K562 (cell line): ENCODE measurements around the gene LIG3. TPM values are rescaled to one million over a fixed set of nuclear protein-coding genes. Genes with fewer than 3 reads are reported as not detected.
A peak's percentile ranks its signal among the peaks of the same experiment; 100 is the strongest.

Experiments
- BHLHE40 ChIP-seq: IDR thresholded peaks from 2 replicates; pipeline ENCODE4 v1.6.1; 2011; ENCODE audit warnings: low read length, improper control_type of control experiment
- CREM ChIP-seq: IDR thresholded peaks from 2 replicates; pipeline ENCODE4 v1.6.1; 2014; ENCODE audit warnings: antibody characterized with exemption, low read depth
- DPF2 ChIP-seq: fragments of 450-650 bp; IDR thresholded peaks from 2 replicates; pipeline ENCODE4 v1.6.1; 2016
- EP300 ChIP-seq: IDR thresholded peaks from 2 replicates; pipeline ENCODE4 v1.6.1; 2012; ENCODE audit warnings: low read length, improper control_type of control experiment
- HEY1 ChIP-seq: fragments of 250-450 bp; sonication (Bioruptor Pico); IDR thresholded peaks from 2 replicates; pipeline ENCODE4 v1.5.0; 2020; ENCODE audit warnings: mild to moderate bottlenecking, moderate library complexity, borderline replicate concordance
- ILF3 ChIP-seq: fragments of 450-650 bp; IDR thresholded peaks from 2 replicates; pipeline ENCODE4 v1.6.1; 2018; ENCODE audit warnings: antibody characterized with exemption, mild to moderate bottlenecking, moderate library complexity, borderline replicate concordance
- MAZ ChIP-seq, 2 experiments: fragments of 450-650 bp in 1 of 2; sonication (generic) in 1 of 2; formaldehyde crosslinking; IDR thresholded peaks in 1 of 2; conservative IDR thresholded peaks in 1 of 2; 2 replicates each; pipeline versions ENCODE4 v1.4.0 to v1.5.0; 2020; ENCODE audit warnings: mild to moderate bottlenecking in 1 of 2, missing genetic modification reagents in 1 of 2
- MCM7 ChIP-seq, 2 experiments: fragments of 450-650 bp; IDR thresholded peaks; 2 replicates each; pipeline ENCODE4 v1.6.1; 2016 to 2018
- MED1 ChIP-seq: sonication (generic); formaldehyde crosslinking; IDR thresholded peaks from 2 replicates; pipeline ENCODE4 v1.8.1; 2023; ENCODE audit warnings: missing genetic modification reagents, borderline replicate concordance
- MYC ChIP-seq, 2 experiments: fragments of 250-450 bp in 1 of 2; sonication (Bioruptor Pico) in 1 of 2; IDR thresholded peaks; 2 replicates each; pipeline versions ENCODE4 v1.5.1 to v1.6.1; 2012 to 2021; ENCODE audit warnings: low read depth in 2 of 2, borderline replicate concordance in 1 of 2, improper control_type of control experiment in 1 of 2, low read length in 1 of 2, mild to moderate bottlenecking in 1 of 2, moderate library complexity in 1 of 2
- NFIX ChIP-seq: fragments of 250-450 bp; sonication (Bioruptor Pico); IDR thresholded peaks from 2 replicates; pipeline ENCODE4 v1.4.0; 2020; ENCODE audit warnings: low read depth, mild to moderate bottlenecking, moderate library complexity
- PHF8 ChIP-seq: fragments of 200-600 bp; sonication (generic); IDR thresholded peaks from 2 replicates; pipeline ENCODE4 v1.6.1; 2012; ENCODE audit warnings: mixed run types, mild to moderate bottlenecking, inconsistent platforms, low read length, moderate library complexity, borderline replicate concordance
- PHTF2 ChIP-seq: fragments of 250-450 bp; sonication (Bioruptor Pico); IDR thresholded peaks from 2 replicates; pipeline ENCODE4 v1.5.0; 2021; ENCODE audit warnings: mild to moderate bottlenecking
- PML ChIP-seq: IDR thresholded peaks from 2 replicates; pipeline ENCODE4 v1.6.1; 2012; ENCODE audit warnings: low read length, inconsistent platforms
- PPARD ChIP-seq: fragments of 250-450 bp; sonication (Bioruptor Pico); IDR thresholded peaks from 2 replicates; pipeline ENCODE4 v1.8.0; 2022; ENCODE audit warnings: inconsistent platforms, mild to moderate bottlenecking, moderate library complexity
- PYGO2 ChIP-seq: fragments of 450-650 bp; IDR thresholded peaks from 2 replicates; pipeline ENCODE4 v1.6.1; 2016; ENCODE audit warnings: mild to moderate bottlenecking, missing genetic modification characterization, moderate library complexity, missing compliant biosample characterization
- RAD51 ChIP-seq: fragments of 450-650 bp; IDR thresholded peaks from 2 replicates; pipeline ENCODE4 v1.7.1; 2016; ENCODE audit warnings: low read depth, mild to moderate bottlenecking, borderline replicate concordance
- RFX7 ChIP-seq: fragments of 250-450 bp; sonication (Bioruptor Pico); IDR thresholded peaks from 2 replicates; pipeline ENCODE4 v1.5.1; 2021; ENCODE audit warnings: mild to moderate bottlenecking
- TAL1 ChIP-seq: fragments of 450-650 bp; IDR thresholded peaks from 2 replicates; pipeline ENCODE4 v1.6.1; 2016; ENCODE audit warnings: mild to moderate bottlenecking
- TCF7L2 ChIP-seq: fragments of 150-350 bp; IDR thresholded peaks from 2 replicates; pipeline ENCODE4 v1.6.1; 2016; ENCODE audit warnings: low read depth, mild to moderate bottlenecking, low read length, moderate library complexity
- TEAD2 ChIP-seq: fragments of 450-650 bp; IDR thresholded peaks from 2 replicates; pipeline ENCODE4 v1.6.1; 2016; ENCODE audit warnings: missing genetic modification characterization, control low read depth, missing compliant biosample characterization
- XRCC3 ChIP-seq: fragments of 450-650 bp; IDR thresholded peaks from 2 replicates; pipeline ENCODE4 v1.6.1; 2017; ENCODE audit warnings: mild to moderate bottlenecking, moderate library complexity
- ZNF668 ChIP-seq: fragments of 250-450 bp; sonication (Bioruptor Pico); IDR thresholded peaks from 2 replicates; pipeline ENCODE4 v1.8.0; 2022; ENCODE audit warnings: mild to moderate bottlenecking, inconsistent platforms
- ZNF717 ChIP-seq: fragments of 250-450 bp; sonication (Bioruptor Pico); IDR thresholded peaks from 2 replicates; pipeline ENCODE4 v1.5.0; 2021
- ZSCAN32 ChIP-seq: fragments of 450-650 bp; formaldehyde crosslinking; IDR thresholded peaks from 2 replicates; pipeline ENCODE4 v1.4.0; 2020; ENCODE audit warnings: mild to moderate bottlenecking, moderate library complexity
- polyA plus RNA-seq, 8 experiments: library from polyadenylated mRNA; depleted of rRNA in 4 of 8; stranded (reverse) in 5 of 8; unstranded in 3 of 8; fragments of >200 nt; fragmentation: Nextera tagmentation in 2 of 8; fragmentation: Illumina TruSeq in 1 of 8; extraction: Ambion mirVana in 2 of 8; extraction: Trizol in 1 of 8; gene quantifications; 2 replicates each; pipeline versions ENCODE4 v1.2.1 to v1.2.3, GENCODE V29; 2011 to 2014; ENCODE audit warnings: inconsistent platforms in 1 of 8, missing spikeins in 1 of 8
- total RNA-seq, 7 experiments: library from RNA; depleted of rRNA in 6 of 7; stranded (reverse); fragments of >200 nt in 6 of 7; fragmentation: Illumina TruSeq in 2 of 7; extraction: Trizol in 2 of 7; gene quantifications; 2 replicates each; pipeline versions ENCODE4 v1.2.1 to v1.2.3, GENCODE V29; 2011 to 2021; ENCODE audit warnings: low replicate concordance in 1 of 7
- TF ChIP-seq, protein P1 (sequence below), 2 experiments: IDR thresholded peaks in 1 of 2; conservative IDR thresholded peaks in 1 of 2; 2 replicates each; pipeline ENCODE4 v1.6.1; 2016; ENCODE audit warnings: low read depth in 2 of 2, mild to moderate bottlenecking in 1 of 2, missing compliant biosample characterization in 1 of 2, missing genetic modification characterization in 1 of 2, moderate library complexity in 1 of 2
- TF ChIP-seq, protein P2 (sequence below): fragments of 450-650 bp; IDR thresholded peaks from 2 replicates; pipeline ENCODE4 v1.6.1; 2016; ENCODE audit warnings: borderline replicate concordance

LIG3 gene
- total and polyA plus RNA-seq, 9 of the 15 experiments (the other 6 are each of a cell fraction or from before 2014, with no cell fraction given) = 7.6 to 75.0 (median 43.0) TPM

DNA sequence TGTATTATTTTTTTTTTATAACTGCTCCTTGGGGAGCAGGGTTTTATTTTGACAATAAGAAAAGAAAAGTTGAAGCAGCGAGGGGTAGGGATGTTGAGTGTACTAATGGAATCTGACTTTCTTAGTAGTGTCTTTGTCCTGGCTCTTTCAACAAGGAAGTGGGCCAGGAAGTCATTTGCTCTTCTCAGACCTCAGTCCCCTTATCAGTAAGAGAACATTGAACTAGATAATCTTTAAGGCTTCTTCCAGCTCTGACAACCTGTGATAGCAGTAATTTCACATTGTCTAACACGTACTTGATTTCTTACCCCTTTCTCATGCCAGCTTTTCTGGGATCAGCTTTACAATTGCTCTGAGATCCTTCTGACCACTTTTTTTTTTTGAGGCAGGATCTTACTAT lies 8.3 kb downstream of the LIG3 start (continued):
- TF ChIP-seq, protein P1, sequence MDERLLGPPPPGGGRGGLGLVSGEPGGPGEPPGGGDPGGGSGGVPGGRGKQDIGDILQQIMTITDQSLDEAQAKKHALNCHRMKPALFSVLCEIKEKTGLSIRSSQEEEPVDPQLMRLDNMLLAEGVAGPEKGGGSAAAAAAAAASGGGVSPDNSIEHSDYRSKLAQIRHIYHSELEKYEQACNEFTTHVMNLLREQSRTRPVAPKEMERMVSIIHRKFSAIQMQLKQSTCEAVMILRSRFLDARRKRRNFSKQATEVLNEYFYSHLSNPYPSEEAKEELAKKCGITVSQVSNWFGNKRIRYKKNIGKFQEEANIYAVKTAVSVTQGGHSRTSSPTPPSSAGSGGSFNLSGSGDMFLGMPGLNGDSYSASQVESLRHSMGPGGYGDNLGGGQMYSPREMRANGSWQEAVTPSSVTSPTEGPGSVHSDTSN (CRISPR knock-in tag; IDR thresholded peaks at IDR 0.05; ENCODE audit: low read depth) = no peak
- TF ChIP-seq, protein P1 (tag; conservative IDR thresholded peaks at IDR 0.05; ENCODE audit: low read depth) = no peak
- TF ChIP-seq PML (0 out of 2 replicates have a peak, but pooled peaks have one; percentile 37), EP300 (peak; percentile 58), BHLHE40 (no peak), RFX7 (CRISPR knock-in tag) (no peak), HEY1 (CRISPR knock-in tag) (no peak), PPARD (CRISPR knock-in tag) (no peak), MED1 (no peak), MAZ (CRISPR knock-in tag; conservative IDR thresholded peaks at IDR 0.05 in 1 of 2, IDR thresholded peaks at IDR 0.05 in 1 of 2) (no peak), ZNF717 (CRISPR knock-in tag) (no peak), DPF2 (peak; percentile 68; the same call in 1 of the 2 replicates), TCF7L2 (no peak), ZNF668 (CRISPR knock-in tag) (no peak), ZSCAN32 (CRISPR knock-in tag) (no peak), MCM7 (IDR thresholded peaks at IDR 0.05) (no peak), PHTF2 (CRISPR knock-in tag) (no peak), RAD51 (no peak), CREM (peak; percentile 20; the same call in 1 of the 2 replicates), XRCC3 (no peak), MYC (IDR thresholded peaks at IDR 0.05; ENCODE audit: low read depth, low read length) (no peak), MYC (CRISPR knock-in tag; IDR thresholded peaks at IDR 0.05; ENCODE audit: borderline replicate concordance, low read depth) (no peak), NFIX (no peak), ILF3 (no peak), TAL1 (peak; percentile 79), PYGO2 (tag) (no peak), TEAD2 (tag) (no peak), PHF8 (no peak)
- TF ChIP-seq, protein P2, sequence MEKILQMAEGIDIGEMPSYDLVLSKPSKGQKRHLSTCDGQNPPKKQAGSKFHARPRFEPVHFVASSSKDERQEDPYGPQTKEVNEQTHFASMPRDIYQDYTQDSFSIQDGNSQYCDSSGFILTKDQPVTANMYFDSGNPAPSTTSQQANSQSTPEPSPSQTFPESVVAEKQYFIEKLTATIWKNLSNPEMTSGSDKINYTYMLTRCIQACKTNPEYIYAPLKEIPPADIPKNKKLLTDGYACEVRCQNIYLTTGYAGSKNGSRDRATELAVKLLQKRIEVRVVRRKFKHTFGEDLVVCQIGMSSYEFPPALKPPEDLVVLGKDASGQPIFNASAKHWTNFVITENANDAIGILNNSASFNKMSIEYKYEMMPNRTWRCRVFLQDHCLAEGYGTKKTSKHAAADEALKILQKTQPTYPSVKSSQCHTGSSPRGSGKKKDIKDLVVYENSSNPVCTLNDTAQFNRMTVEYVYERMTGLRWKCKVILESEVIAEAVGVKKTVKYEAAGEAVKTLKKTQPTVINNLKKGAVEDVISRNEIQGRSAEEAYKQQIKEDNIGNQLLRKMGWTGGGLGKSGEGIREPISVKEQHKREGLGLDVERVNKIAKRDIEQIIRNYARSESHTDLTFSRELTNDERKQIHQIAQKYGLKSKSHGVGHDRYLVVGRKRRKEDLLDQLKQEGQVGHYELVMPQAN = no peak
